ENCODE results near the gene ZFYVE26.

DNA sequence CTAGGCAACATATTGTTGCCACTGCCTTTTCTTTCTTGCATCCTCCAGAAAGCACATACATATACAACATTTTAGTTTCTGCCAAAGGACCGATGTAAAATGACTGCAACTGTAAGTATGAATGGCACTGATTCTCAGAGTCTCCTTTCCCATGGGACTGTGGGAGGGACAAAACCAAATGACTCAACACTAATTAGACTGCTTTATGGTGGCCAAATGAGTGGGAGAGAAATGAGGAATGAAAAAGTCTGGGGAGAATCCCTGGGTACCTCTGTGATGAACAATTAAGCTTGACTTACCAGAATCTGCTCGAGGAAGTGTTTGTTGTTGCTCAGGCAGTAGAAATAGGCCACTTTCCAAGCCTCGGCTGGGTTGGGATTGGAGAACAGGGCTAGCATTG is 10.1 kb downstream of the ZFYVE26 start:
- TF ChIP-seq POLR2A (IDR thresholded peaks at IDR 0.05), result no peak
- TF ChIP-seq, protein P1, sequence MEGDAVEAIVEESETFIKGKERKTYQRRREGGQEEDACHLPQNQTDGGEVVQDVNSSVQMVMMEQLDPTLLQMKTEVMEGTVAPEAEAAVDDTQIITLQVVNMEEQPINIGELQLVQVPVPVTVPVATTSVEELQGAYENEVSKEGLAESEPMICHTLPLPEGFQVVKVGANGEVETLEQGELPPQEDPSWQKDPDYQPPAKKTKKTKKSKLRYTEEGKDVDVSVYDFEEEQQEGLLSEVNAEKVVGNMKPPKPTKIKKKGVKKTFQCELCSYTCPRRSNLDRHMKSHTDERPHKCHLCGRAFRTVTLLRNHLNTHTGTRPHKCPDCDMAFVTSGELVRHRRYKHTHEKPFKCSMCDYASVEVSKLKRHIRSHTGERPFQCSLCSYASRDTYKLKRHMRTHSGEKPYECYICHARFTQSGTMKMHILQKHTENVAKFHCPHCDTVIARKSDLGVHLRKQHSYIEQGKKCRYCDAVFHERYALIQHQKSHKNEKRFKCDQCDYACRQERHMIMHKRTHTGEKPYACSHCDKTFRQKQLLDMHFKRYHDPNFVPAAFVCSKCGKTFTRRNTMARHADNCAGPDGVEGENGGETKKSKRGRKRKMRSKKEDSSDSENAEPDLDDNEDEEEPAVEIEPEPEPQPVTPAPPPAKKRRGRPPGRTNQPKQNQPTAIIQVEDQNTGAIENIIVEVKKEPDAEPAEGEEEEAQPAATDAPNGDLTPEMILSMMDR (IDR thresholded peaks at IDR 0.05), result no peak
